Measurements from ENCODE around the gene IL36B.

Gene IL36B

DNA sequence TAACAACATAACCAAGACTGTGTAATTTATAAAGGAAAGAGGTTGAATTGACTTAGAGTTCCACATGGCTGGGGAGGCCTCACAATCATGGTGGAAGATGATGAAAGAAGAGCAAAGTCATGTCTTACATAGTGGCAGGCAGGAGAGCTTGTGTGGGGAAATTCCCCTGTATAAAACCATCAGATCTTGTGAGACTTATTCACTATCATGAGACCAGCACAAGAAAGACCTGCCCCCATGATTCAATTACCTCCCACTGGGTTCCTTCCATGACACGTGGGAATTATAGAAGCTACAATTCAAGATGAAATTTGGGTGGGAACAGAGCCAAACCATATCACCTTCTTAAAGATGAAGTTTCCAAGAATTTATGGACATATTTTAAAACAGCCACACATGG is 3.9 kb upstream of the IL36B start:
- DNase-seq (ENCODE audit: low read depth in 3 of 3) = no peak

DNA sequence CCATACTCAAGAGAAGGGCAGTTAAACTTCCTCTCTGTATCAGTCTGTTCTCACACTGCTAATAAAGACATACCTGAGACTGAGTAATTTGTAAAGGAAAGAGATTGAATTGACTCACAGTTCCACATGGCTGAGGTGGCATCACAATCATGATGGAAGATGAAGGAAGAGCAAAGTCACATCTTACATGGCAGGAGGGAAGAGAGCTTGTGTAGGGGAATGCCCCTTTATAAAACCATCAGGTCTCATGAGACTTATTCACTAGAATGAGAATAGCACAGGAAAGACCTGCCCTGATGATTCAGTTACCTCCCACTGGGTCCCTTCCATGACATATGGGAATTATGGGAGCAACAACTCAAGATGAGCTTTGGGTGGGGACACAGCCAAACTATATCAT is 1.4 kb upstream of the IL36B start:
- no peak for DNase-seq (ENCODE audit: low read depth in 3 of 3)

DNA sequence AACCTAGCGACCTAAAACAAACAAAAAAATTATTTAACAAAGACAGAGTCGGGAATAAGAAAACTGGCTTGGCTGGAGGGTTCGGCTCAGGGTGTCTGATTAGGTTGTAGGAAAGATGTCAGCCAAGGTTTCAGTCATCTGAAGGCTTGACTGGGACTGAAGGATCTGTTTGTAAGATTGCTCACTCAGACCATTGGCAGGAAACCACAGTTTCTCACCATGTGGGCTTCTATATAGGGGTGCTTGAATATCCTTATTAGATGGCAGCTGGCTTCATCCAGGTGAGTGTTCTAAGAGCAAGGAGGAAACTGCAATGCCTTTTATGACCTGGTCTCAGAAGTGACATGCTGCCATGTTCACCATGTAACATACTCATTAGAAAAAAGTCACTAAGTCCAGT is 999 bp upstream of the IL36B start:
- DNase-seq (ENCODE audit: low read depth in 3 of 3) = no peak

DNA sequence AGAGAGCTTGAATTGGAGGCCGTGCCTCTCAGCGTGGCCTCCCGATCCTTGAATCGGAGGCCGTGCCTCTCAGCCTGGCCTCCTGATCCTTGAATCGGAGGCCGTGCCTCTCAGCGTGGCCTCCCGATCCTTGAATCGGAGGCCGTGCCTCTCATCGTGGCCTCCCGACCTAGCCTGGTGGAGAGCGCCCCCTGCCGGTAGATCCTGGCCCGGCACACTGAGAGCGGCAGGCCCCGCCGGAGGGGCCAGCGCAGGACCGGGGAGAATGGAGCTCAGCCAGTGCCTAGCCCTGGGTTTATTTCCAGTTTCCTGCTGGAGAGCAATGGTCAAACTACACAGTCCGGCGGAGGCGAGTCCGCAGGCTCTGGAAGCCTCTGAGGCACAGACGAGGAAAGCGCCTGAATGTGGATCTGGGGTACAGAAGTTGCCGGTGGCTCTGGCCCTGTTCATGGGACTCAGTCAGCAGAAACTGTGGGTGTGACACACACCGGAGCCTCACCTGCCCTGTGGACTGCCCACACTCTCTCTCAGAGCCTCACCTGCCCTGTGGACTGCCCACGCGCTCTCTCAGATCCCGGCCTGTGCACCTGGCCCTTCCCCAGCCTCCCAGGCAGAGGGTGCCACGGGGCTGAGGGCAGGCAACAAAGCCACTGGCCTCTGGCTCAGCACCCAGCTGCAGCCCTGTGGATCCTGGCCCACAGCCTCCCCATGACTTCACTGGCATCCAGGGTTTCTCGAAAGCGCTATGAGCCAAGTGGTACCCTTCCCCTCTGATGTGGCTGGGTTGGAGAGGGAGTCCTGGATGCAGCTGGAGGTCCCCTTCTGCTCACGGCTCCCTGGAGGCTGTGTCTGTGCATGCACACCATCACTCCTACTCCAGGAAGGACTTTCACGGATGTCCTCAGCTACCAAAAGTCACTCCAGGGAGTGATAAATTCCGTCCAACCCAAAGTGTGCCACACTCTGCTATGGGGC is 1.5 kb downstream of the IL36B start:
- DNase-seq (ENCODE audit: low read depth in 3 of 3) = no peak

- DNase-seq (ENCODE audit: low read depth in 3 of 3) = no peak
These were observed 6.2 kb downstream of the IL36B start for GRCh38 chr2:113046465-113046864.

DNA sequence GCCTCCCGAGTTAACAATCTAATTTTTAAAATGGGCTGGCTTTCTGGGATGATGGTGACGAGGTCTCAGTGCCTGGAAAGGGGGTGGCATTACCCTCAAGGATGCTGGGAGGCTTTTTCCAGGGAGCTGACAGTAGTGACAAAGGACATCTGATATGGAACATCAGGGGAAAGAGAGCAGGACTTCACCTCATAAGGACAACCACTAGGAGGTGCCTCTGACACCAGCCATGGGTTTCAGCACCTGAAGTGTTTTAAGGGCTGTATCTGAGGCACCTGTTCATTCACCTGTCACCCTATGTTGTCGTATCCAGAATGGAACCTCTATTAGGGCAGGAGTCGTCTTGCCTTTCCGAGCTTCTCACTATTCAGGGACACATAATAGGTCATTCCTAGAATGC is 10.8 kb downstream of the IL36B start:
- no peak for DNase-seq (ENCODE audit: low read depth in 3 of 3)

GRCh38 chr2:113039719-113040118 is 12.9 kb downstream of the IL36B start:
- DNase-seq (ENCODE audit: low read depth in 3 of 3) = no peak

DNA sequence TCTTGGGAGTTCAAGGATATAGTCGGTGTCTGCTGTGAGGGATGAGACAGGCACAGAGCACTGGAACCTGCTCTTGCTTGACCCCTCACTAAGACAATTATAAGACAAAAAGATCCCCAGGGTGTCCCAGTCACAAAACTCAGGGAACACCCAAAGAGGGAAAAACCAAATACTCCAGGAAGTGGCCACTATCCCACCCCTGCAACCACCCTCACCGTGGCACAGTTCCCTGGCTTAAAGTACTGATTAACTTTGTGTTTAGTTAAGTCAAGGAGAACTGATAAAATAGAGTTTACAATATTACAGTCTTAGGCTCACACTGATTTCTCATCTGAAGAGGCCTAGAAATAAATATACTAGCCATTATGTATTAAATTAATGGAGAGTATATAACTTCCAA is 13.5 kb downstream of the IL36B start:
- no peak for DNase-seq (ENCODE audit: low read depth in 3 of 3)

GRCh38 chr2:113038291-113038690 is 14.4 kb downstream of the IL36B start:
- DNase-seq (ENCODE audit: low read depth in 3 of 3) = no peak

- DNase-seq (ENCODE audit: low read depth in 3 of 3) = no peak
These were observed 15.9 kb downstream of the IL36B start for GRCh38 chr2:113036763-113037162.

- DNase-seq (ENCODE audit: low read depth in 3 of 3) = no peak
These were observed 18.7 kb downstream of the IL36B start for GRCh38 chr2:113034016-113034415.

DNA sequence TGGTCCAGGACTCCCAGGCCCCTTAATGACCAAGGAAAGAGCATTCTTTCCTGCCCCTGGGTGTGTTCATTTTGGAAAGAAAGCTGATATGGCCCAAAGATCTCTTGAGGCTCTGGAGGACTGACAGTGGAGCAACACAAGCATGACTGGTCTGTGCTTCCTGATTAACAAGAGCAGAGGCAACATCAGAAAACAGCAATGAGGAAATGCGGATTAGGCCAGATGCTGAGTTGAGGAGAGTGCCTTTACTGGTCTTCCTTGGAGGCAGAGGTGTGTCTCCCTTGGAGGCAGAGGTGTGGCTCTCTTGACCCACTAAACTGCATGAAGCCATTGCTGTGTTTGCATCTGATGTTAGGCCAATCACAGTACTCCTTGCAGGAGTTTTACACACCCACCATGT is 19.9 kb downstream of the IL36B start:
- DNase-seq (ENCODE audit: low read depth in 3 of 3) = no peak

DNA sequence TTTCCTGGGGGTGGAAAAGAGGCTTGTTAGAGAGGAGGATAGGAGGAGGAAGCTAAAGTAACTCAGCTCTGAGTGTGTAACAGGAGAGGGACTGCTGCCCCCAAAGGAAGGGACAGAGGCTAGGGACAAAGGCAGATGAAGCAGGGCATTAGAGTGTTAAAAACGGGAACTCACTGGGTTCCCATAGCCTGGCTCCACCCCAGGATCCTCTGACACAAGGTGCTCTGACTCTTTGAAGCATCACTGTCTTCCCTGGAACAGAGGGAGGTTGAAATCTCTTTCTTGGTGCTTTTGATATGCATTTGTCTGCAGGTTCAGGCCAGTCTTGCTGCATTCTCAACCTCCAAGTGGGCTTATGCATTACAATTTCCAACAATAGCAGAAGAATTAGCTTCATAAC is 24.6 kb downstream of the IL36B start:
- no peak for DNase-seq (ENCODE audit: low read depth in 3 of 3)

- DNase-seq (ENCODE audit: low read depth in 3 of 3) = no peak
These were observed 25.0 kb downstream of the IL36B start for GRCh38 chr2:113027691-113028090.

DNA sequence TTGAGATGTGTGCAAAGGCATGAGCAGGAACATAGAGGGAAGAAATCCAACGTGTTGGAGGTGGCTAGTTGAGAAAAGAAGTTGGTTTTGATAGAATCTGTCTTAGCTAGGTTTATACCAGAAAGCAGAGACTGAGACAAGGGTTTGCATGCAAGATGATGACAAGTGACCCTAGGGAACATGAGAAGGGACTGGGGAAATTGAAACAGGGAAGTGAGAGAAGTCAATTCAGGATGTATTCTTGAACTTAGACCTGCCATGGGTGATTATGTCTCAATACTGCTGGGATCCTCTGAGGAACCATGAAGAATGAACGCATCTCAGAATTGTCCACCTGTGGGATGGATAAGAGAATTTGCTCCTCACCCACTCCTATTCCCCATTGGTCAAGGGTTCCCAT is 26.9 kb downstream of the IL36B start:
- no peak for DNase-seq (ENCODE audit: low read depth in 3 of 3)

DNA sequence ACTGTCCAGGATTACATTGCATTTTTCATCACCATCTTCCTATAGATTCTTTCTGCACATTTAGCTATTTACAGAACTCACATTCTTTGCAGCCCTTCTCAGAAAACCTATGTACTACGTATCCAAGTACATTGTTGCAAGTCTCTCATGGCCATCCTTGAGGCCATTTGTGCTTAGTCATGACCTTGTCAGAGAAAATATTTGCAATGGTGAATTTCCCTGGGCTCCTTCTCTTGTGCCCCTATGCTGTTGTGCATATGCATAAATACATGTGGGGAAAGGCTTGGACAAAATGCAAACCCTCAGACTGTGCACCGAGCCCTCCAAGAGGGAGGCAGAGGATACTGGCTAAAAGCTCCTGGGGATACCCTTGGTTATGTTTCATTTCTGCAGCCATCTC is 27.9 kb downstream of the IL36B start:
- no peak for DNase-seq (ENCODE audit: low read depth in 3 of 3)

GRCh38 chr2:113021312-113021711 is 31.4 kb downstream of the IL36B start:
- no peak for DNase-seq (ENCODE audit: low read depth in 3 of 3)

DNA sequence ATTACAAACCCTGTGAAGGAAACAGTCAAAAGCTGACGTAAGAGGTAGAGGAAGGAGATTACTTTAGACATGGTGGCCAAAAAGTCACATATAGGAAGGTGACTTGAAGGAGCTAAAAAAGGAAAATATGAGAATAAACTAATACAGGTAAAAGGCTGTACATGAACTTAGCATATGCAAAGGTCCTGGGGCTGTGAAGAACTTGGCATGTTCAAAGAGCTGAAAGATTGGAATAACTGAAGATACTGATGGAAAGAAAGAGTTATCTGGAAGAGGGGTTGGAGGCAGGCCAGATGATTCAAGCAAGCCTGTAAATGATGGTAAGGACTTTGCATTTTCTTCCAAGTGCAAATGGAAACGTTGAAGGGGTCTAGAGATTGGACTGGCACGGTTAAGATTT is 34.2 kb downstream of the IL36B start:
- DNase-seq (ENCODE audit: low read depth in 3 of 3) = no peak

DNA sequence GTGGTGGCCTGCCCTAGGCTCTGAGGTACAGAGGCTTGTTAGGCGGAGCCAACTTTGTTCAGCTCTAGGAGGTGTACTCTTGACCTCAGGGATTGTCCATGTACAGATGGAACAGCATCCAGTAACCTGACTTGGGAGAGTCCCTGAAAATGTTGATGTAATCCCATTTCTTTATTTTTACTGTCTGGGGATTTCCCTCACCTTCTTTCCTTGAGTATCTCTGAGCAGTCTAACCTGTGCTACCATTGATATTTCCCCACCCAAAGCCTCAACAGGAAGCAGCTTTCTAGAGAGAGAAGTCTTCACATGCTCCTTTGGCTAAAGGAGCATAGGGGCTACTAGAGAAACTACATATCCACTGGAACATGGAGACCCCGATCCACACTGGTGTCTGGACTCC is 37.0 kb downstream of the IL36B start:
- DNase-seq (ENCODE audit: low read depth in 3 of 3) = no peak

DNA sequence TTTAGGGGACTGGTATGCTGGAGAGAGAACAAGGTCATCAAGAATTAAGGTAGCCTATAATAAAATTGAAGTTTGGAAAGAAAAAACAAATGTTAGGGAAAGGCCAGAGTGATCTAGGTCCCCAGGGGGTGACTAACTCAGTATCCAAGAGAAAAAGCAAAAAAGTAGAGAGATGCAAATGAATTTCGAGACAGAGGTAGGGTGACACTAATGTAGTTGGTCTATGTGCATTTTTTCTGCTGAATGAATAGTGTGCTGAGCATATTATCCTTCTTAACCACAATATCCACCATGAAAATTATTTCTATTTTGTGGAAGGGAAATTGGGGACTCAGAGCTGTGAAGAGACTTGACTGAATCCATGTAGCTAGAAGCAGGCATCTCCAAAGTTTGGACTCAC is 37.6 kb downstream of the IL36B start:
- no peak for DNase-seq (ENCODE audit: low read depth in 3 of 3)

- no peak for DNase-seq (ENCODE audit: low read depth in 3 of 3)
These were observed 38.6 kb downstream of the IL36B start for GRCh38 chr2:113014067-113014466.

- DNase-seq (ENCODE audit: low read depth in 3 of 3) = no peak
These were observed 39.4 kb downstream of the IL36B start for GRCh38 chr2:113013336-113013661.

DNA sequence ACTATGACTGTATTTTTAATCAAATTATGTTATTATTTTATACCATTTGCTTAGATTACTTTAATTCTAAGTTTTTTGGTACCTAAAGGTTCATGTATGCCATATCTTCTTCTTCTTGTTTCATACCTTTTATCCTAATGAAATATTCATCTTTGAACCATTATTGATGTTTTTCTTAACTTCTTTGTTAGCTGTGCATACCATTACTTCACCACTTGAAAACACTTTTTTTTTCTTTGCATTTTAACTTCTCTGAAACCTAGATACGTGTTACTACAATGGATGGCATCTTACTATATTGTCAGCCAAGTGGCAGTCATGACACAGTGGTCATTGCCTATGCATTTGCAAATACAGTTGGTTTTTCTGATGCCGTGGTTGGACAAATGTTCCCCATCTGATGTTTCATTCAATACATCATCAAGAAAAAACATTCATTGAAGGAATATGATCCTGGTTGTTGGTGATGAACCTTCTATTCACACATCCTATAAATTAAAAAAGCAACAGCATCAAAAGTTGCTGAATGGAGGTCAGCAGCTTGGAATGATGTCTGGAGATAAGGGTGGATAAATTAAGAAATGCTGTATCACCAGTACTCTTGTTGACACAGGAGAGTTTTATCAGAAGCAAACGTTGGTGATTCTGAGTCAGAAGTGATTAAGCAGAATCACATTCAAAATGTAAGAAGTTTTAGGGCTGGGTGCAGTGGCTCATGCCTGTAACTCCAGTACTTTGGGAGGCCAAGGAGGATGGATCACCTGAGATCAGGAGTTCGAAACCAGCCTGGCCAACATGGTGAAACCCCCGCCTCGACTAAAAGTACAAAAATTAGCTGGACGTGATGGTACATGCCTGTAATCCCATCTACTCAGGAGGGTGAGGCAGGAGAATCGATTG is 40.0 kb downstream of the IL36B start:
- DNase-seq (ENCODE audit: low read depth in 3 of 3) = no peak

Measured in stimulated activated CD4-positive, alpha-beta T cell treated with anti-CD3 and anti-CD28 coated beads, TNF-alpha, amount 100 ng/mL, for 24 hours (primary cell).